Activated CD4-positive, alpha-beta T cell treated with anti-CD3 and anti-CD28 coated beads, Interleukin-2, amount 10 ng/mL, durations not matched to agents 7 days and 5 days (primary cell): ENCODE data around the gene TUBB6. TPM values are rescaled to one million over a fixed set of nuclear protein-coding genes. Genes with fewer than 3 reads are reported as not detected.
A peak's percentile ranks its signal among the peaks of the same experiment; 100 is the strongest.

Source experiments
- CTCF ChIA-PET: fragments of 350-600 bp; sonication (Branson Sonifier 250); formaldehyde crosslinking; loops from one replicate; lab custom pipeline; 2021; ENCODE audit warnings: antibody characterized with exemption; lab: Charles Lee
- POLR2A ChIA-PET: fragments of 350-600 bp; sonication (Branson Sonifier 250); formaldehyde crosslinking; loops from one replicate; lab custom pipeline; 2021; ENCODE audit warnings: antibody characterized with exemption; lab: Charles Lee
- DNase-seq: peaks from one replicate; pipeline ENCODE4 v3.0.0-alpha.2; 2020
- H3K27ac Mint-ChIP-seq: one replicate; pipeline ENCODE4 v1.8.0; 2021; ENCODE audit warnings: mild to moderate bottlenecking, moderate library complexity, mixed read lengths
- H3K27me3 Mint-ChIP-seq: one replicate; pipeline ENCODE4 v1.8.0; 2021; ENCODE audit warnings: mixed read lengths
- H3K36me3 Mint-ChIP-seq: one replicate; pipeline ENCODE4 v1.8.0; 2021; ENCODE audit warnings: low read depth, mixed read lengths
- H3K4me1 Mint-ChIP-seq: one replicate; pipeline ENCODE4 v1.8.0; 2021; ENCODE audit warnings: mixed read lengths
- H3K4me3 Mint-ChIP-seq: one replicate; pipeline ENCODE4 v1.8.0; 2021; ENCODE audit warnings: mild to moderate bottlenecking, moderate library complexity, mixed read lengths
- H3K9me3 Mint-ChIP-seq: one replicate; pipeline ENCODE4 v1.8.0; 2021; ENCODE audit warnings: mixed read lengths
- total RNA-seq, 2 experiments: library from RNA; stranded (reverse); gene quantifications; one replicate each; pipeline ENCODE4 v1.2.3, GENCODE V29; 2021

The TUBB6 gene
- total RNA-seq, 2 experiments from 2014 or later, result 0.69 to 1.2 TPM

DNA sequence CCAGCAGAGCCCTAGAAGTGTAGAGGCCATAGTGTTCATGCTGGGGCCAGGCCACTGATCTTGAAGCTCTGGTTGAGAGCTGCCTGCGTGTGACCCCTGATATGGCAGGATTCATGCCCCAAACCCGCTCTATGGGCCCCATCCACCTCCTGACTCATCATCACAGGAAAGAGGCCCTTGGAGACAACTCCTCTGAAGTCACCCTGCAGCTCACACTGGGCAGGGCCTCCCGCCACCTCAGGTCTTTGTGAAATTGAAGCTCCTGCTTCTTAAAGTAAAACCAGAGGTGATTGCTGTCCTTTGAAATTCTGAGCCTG lies 12.0 kb upstream of the TUBB6 start:
- Mint-ChIP-seq H3K27ac (no peak overlapping the region), H3K4me1 (no peaks in the 10 kb centered on the region), H3K4me3 (no peak overlapping the region), H3K9me3 (no peaks in the 10 kb centered on the region), H3K36me3 (no peaks in the 10 kb centered on the region), H3K27me3 (peaks cover 4% of the 10 kb centered on the region)
- POLR2A ChIA-PET, result no interaction called here
- DNase-seq, result no peak
- CTCF ChIA-PET, result interaction anchor here (0.5 kb wide), 1 partner anchor 1582 kb away, joined by 3 read pairs; no protein-coding TSS in a partner anchor

DNA sequence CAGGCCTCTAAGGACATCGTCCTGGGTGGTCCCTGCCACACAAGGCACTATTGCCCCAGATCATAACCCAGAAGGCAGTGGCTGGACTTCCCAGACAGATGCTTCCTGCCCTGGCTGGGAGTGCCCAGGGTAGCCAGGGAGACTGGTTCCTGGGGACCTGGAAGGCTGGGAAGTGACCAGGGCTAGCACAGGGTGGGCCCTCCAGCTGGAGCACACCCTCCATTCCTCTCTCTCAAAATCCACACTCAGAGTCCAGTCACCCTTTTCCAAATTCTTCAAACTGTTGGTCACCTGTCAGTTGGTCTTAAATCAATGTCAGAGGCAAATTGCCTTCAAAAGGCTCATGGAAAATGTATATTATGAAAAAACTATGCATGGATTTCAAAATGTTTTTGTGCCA lies 11.6 kb upstream of the TUBB6 start:
- Mint-ChIP-seq H3K4me1 (no peaks in the 10 kb centered on the region), H3K36me3 (no peaks in the 10 kb centered on the region), H3K27ac (no peak overlapping the region), H3K4me3 (no peak overlapping the region), H3K9me3 (no peaks in the 10 kb centered on the region), H3K27me3 (peaks cover 8% of the 10 kb centered on the region)
- CTCF ChIA-PET, result no interaction called here
- POLR2A ChIA-PET, result no interaction called here
- DNase-seq, result no peak

DNA sequence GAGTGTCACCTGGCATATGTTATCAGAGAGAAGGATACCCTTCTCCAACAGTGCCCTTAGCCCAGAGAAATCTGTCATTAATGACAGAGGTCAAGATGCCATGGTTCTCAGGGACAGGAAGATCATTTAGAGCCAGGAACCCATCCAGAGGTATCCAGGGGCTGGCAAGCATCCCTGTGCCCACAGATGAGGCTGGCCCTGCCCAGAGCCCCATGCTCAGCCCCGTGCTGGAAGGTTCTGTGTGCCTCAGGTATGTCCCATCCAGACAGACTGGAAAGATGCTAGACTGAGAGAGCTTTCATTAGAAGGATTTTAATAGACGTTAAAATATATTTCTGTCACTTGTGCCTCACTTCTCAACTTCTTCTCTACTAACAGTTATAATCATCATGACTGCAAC lies 8.2 kb upstream of the TUBB6 start:
- CTCF ChIA-PET, result interaction anchor here (1.0 to 1.2 kb wide), 2 partner anchors 27 to 28 kb away, joined by 3 to 4 read pairs; no protein-coding TSS in a partner anchor
- POLR2A ChIA-PET, result no interaction called here

DNA sequence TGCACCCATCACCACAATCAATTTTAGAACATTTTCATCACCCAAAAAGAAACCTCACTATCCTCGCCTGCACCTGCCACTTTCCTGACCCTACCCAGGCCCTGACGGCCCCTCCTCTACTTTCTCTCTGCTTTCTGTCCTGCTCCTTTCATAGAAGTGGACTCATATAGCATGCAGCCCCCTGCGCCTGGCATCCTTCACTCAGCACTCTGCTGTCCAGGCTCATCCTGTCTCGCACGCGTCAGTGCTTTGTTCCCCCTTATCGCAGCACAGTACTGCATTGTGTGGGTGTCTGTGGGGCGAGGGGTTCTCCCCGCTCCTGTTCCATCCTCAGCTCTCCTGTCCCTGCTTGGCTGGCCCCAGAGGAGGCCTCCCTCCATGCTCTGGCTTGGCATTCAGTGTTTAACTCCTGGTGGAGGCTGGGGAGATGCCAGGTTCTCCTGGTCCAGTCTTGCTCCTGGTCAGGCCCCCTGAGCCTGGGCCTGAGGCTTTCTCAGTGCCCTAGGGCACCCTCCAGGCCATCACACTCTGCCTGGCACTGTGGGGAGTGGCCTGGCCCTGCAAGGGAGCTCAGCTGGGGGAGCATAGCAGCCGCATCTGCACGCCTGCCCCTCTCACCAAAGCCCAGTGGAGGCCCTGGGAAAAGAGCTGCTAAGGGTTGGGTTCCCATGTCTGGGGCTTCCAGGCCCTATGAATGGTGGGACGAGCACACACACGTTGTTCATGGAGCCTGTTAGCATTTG lies 6.6 kb upstream of the TUBB6 start:
- no peak overlapping the region for H3K27ac Mint-ChIP-seq
- POLR2A ChIA-PET, result no interaction called here
- no peaks in the 10 kb centered on the region for H3K36me3 Mint-ChIP-seq
- H3K27me3 Mint-ChIP-seq, result peaks cover 28% of the 10 kb centered on the region
- CTCF ChIA-PET, result interaction anchor here (0.7 kb wide), 1 partner anchor 66 kb away, joined by 3 read pairs; no protein-coding TSS in a partner anchor
- H3K9me3 Mint-ChIP-seq, result no peaks in the 10 kb centered on the region
- no peak overlapping the region for H3K4me3 Mint-ChIP-seq
- no peaks in the 10 kb centered on the region for H3K4me1 Mint-ChIP-seq
- DNase-seq, result no peak

More for the DNA sequence above, 8.2 kb upstream of the TUBB6 start:
- no peaks in the 10 kb centered on the region for H3K4me1 Mint-ChIP-seq
- H3K27ac Mint-ChIP-seq, result no peak overlapping the region
- no peaks in the 10 kb centered on the region for H3K36me3 Mint-ChIP-seq
- H3K9me3 Mint-ChIP-seq, result no peaks in the 10 kb centered on the region
- no peak overlapping the region for H3K4me3 Mint-ChIP-seq
- DNase-seq, result no peak
- peaks cover 15% of the 10 kb centered on the region for H3K27me3 Mint-ChIP-seq

DNA sequence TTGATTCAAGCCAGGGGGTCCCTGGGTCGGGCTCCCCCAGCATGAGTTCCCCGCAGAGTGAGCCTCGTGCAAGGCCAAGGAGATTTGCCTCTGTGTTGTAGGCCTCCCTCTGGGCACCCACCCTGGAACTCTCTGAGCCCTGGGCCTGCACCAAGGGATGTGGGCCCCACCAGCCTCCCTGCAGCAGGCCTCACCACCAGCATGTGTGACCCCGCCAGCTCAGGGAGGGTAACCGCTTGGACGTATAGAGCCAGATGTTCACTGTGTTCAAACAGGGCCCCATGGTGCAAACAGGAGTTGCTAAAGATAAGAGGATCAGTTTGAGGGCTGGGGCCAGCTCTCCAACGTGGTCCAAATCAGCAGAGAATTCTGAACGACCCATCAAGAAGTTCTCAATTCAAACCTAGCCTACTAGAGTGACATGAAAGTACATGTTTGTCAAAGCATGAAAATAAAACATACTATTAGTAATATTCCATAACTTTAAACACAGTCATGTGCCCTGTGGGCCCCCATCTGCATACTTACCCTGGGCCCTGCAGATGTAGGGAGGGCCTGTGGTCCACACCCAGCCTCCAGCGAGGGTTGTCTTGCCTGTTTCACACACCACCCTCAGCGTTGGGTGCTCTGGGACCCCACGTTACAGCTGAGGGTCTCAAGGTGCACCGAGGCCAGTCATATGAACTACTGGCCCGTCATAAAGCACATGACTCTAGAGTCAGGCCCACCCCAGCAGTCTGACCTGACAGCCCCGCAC lies 5.5 kb upstream of the TUBB6 start:
- Mint-ChIP-seq H3K4me3 (no peak overlapping the region), H3K27ac (no peak overlapping the region), H3K27me3 (peaks cover 37% of the 10 kb centered on the region), H3K36me3 (no peaks in the 10 kb centered on the region), H3K9me3 (no peaks in the 10 kb centered on the region), H3K4me1 (peaks cover 9% of the 10 kb centered on the region)
- DNase-seq, result no peak
- ChIA-PET CTCF (interaction anchor here (0.7 kb wide), 1 partner anchor 65 kb away, joined by 3 read pairs; no protein-coding TSS in a partner anchor), POLR2A (no interaction called here)

DNA sequence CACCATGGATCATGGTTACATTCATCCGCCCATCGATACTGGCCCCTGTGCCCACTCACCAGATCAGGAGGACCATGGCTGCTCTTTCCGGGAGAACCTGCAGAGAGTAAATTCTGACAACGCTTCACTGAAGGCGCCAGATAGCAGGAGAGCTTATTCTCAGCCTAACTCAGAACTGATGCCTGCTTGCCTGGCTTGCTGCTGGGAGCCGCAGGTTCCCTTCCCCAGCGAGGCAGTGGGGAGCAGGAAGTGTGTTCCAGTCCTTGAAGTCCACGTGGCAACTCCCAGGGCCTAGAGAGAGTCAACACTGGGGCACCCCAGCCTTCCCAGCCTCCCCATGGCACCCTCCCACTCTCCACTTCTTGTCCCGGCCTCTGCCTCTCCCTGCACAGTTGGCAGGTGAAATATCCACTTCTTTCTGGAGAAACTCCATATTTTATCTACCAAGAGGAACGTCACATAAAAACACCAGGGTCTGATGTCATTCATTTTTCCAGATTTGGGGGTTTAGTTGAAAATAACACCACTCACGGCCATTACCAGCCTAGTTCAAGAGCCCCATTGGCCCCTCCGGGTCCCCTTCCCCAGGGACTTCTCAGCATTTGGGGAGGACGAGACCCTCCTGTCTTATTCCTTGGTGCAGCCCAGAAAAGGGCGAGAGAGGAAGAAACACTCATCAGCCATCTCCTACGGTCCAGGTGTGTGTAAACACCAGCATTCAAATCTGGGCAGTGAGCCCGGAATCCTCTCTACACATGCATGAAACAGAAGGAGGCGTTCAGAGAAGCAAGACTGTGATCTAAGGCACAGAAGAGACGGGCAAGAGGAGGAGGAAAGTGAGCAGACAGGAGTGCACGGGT lies 3.5 kb upstream of the TUBB6 start:
- no peak overlapping the region for H3K4me3 Mint-ChIP-seq
- ChIA-PET POLR2A (no interaction called here), CTCF (no interaction called here)
- DNase-seq, result no peak
- peaks cover 47% of the 10 kb centered on the region for H3K27me3 Mint-ChIP-seq
- no peak overlapping the region for H3K27ac Mint-ChIP-seq
- peaks cover 13% of the 10 kb centered on the region for H3K4me1 Mint-ChIP-seq
- H3K36me3 Mint-ChIP-seq, result peaks cover under 1% of the 10 kb centered on the region
- H3K9me3 Mint-ChIP-seq, result peaks cover 3% of the 10 kb centered on the region

DNA sequence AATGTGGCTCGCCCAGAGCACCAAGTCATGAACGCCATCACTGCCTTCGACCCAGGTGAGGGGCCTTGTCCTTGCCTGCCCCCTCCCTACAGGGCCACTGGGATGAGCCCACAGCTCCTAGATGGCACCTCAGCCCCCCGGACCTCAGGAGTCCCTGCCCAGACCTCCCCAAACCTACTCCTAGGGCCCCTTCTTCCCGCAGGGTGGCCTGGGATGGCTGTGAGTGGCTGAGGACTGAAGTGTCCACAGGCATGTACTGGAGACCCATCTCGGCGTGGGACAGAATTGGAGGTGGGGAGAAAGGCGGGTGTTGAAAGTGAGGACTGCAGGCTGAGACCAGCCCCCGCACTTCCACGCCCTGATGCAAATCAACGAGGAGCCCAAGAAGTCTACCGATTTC lies 2.8 kb upstream of the TUBB6 start:
- Mint-ChIP-seq H3K27ac (no peak overlapping the region), H3K4me3 (no peak overlapping the region), H3K9me3 (peaks cover 5% of the 10 kb centered on the region), H3K4me1 (peaks cover 14% of the 10 kb centered on the region), H3K36me3 (peaks cover 2% of the 10 kb centered on the region), H3K27me3 (peaks cover 49% of the 10 kb centered on the region)
- POLR2A ChIA-PET, result no interaction called here
- CTCF ChIA-PET, result interaction anchor here (1.0 kb wide), 1 partner anchor 22 kb away, joined by 3 read pairs; no protein-coding TSS in a partner anchor
- no peak for DNase-seq

DNA sequence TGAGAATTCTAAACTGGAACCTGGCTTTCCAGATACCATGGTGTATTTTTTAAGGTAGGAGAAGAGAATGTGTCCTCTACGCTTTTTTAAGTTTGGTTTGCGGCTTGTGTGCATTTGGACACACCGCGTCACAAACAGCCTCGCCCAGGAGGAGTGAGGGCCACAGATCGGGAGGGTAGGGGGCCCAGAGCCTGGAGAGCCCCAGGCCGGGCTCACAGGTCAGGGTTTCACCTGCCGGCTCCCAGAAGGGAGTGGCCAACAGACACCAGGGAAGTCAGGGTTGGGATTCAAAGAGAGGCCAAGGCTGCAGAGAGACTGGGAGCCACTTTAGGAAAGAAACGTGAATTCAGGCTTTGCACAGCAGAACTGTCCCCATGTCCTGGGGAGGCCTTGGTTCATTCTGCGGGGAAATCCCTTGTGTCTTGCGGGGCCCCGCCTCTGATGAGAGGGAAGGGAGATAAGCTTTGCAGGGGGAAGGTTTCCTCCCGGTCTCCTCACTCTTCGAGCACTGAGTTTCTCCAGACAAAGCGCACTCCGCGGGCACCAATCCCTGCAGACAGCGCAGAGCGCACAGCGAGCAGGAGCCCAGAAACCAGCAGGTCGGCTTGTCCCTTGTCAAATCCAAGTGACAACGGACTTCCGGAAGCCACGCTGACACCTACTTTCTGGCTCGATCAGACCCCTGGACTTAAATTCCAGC lies 2.0 kb upstream of the TUBB6 start:
- H3K4me1 Mint-ChIP-seq, result peaks cover 14% of the 10 kb centered on the region
- ChIA-PET CTCF (interaction anchor here (1.0 to 1.1 kb wide), 2 partner anchors 21 to 22 kb away, joined by 3 read pairs; no protein-coding TSS in a partner anchor), POLR2A (no interaction called here)
- peaks cover 2% of the 10 kb centered on the region for H3K36me3 Mint-ChIP-seq
- peaks cover 53% of the 10 kb centered on the region for H3K27me3 Mint-ChIP-seq
- no peak for DNase-seq
- H3K27ac Mint-ChIP-seq, result no peak overlapping the region
- H3K9me3 Mint-ChIP-seq, result peaks cover 7% of the 10 kb centered on the region
- no peak overlapping the region for H3K4me3 Mint-ChIP-seq

DNA sequence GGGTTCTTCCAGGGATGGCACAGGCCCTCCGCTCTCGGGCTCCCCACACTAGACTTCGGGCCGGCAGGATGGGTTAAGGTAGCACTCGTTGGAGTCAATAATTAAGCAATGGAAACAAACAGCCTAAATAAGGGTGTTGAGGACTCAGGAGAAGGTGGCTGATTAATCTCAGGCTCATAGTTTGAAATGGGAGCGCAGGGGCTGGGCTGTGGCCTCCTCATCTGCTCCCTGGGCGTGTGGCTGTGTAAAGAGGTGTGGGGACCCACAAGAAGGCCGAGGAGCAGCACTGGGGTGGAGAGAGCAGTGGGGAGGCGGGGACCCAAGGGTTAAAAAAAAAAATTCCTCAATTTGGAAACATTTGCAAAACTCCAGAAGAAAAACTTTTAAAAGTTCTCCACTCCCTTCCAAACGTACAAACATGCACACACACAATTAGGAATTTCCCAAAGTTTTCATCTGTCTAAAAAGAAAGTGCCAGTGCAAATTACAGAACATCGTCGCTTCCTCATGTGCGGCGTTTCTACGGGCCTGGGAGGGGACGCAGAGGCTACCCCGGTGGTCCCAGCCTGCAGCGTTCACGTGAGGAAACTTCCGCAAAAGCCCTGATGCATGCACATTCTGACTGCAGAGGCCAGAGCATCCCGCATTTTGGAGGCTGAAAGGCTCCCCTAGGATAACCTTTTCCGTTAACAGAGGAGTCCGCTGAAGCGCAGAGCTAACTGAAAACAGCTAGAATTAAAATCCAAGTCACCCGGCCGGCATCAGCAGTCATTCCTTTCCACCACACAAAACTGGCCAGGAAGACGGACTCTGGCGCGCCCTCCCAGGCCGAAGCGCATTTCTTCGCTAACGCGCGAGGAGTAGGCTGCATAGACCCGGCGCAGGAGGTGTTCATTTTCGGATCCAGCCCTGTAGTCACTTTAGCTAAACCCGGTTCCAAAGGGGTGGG lies 1.0 kb upstream of the TUBB6 start:
- peak overlapping the region; percentile 67 for H3K4me3 Mint-ChIP-seq
- CTCF ChIA-PET, result interaction anchor here (0.7 to 1.1 kb wide), 2 partner anchors 8 to 21 kb away, joined by 3 read pairs; no protein-coding TSS in a partner anchor
- DNase-seq, result no peak
- H3K27ac Mint-ChIP-seq, result no peak overlapping the region
- H3K4me1 Mint-ChIP-seq, result peaks cover 14% of the 10 kb centered on the region
- POLR2A ChIA-PET, result no interaction called here
- H3K9me3 Mint-ChIP-seq, result peaks cover 9% of the 10 kb centered on the region
- H3K36me3 Mint-ChIP-seq, result peaks cover 7% of the 10 kb centered on the region
- H3K27me3 Mint-ChIP-seq, result peaks cover 56% of the 10 kb centered on the region

DNA sequence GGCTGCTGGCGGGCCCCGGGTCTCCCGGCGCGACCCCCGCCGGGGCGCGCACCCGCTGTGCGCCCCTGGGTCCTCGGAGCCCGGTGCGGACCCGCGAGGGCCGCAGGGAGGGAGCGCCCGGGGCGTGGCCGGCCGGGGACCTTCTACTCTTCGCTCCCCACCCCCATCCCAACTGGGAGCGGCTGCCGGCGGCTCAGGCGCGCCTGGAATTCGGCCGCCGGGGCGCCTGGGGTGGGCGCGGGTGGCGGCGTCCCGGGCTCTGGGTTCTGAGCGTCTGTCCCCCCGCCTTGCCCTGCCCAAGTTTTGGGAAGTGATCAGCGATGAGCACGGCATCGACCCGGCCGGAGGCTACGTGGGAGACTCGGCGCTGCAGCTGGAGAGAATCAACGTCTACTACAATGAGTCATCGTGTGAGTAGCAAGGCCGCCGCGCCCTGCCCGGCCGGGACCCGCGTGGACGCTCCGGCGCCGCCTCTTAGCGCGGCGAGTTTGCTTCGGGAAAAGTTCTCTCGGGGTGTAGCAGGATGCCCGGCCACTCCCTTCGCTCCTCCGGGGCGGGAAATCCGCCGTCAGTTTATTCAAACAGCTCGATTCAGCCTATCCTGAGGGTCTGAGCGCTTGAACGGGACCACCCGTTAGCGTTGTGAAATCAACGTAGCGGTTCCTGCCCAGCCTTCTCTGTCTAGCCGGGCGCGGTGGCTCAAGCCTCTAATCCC lies 502 bp downstream of the TUBB6 start:
- DNase-seq, result no peak
- Mint-ChIP-seq H3K36me3 (peaks cover 7% of the 10 kb centered on the region), H3K27me3 (peaks cover 58% of the 10 kb centered on the region), H3K27ac (no peak overlapping the region), H3K4me3 (peak overlapping the region; percentile 36), H3K4me1 (peaks cover 14% of the 10 kb centered on the region), H3K9me3 (peaks cover 12% of the 10 kb centered on the region)
- CTCF ChIA-PET, result interaction anchor here (0.9 to 1.0 kb wide), 2 partner anchors 9 to 19 kb away, joined by 3 read pairs; no protein-coding TSS in a partner anchor
- POLR2A ChIA-PET, result no interaction called here

DNA sequence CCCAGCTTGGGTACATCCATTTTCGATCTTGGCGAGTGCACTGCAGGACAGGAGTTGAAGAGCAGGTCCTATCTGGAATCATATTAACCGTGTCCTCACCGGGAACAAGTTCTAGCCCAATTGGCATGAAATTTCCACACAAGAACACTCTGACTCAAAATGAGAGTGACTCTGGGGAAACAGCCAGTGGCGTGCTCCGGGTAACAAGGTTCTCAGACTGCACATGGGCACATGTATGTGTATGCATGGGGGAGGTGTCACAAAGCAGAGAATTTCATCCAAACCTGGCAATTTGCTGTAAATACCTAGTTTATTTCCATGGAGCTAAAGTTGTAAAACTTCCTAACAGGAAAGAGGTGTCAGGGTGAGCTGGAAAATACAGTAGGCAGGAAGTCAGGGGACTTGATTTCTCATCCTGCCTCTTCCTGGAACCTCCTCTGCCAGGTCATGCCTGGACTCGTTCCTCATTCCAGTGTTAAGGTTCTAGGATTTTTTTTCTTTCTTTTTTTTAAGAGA lies 1.7 kb downstream of the TUBB6 start:
- Mint-ChIP-seq H3K27me3 (peaks cover 52% of the 10 kb centered on the region), H3K36me3 (peaks cover 7% of the 10 kb centered on the region), H3K27ac (no peak overlapping the region), H3K4me3 (no peak overlapping the region), H3K9me3 (peaks cover 12% of the 10 kb centered on the region), H3K4me1 (peaks cover 14% of the 10 kb centered on the region)
- ChIA-PET POLR2A (no interaction called here), CTCF (no interaction called here)
- no peak for DNase-seq
